ENCODE results near the gene INS. TPM values are rescaled to one million over a fixed set of nuclear protein-coding genes. Genes with fewer than 3 reads are reported as not detected.

Gene INS
- total and polyA plus RNA-seq, 2 donors (not counting 1 experiment from before 2014, with no cell fraction given): not detected

DNA sequence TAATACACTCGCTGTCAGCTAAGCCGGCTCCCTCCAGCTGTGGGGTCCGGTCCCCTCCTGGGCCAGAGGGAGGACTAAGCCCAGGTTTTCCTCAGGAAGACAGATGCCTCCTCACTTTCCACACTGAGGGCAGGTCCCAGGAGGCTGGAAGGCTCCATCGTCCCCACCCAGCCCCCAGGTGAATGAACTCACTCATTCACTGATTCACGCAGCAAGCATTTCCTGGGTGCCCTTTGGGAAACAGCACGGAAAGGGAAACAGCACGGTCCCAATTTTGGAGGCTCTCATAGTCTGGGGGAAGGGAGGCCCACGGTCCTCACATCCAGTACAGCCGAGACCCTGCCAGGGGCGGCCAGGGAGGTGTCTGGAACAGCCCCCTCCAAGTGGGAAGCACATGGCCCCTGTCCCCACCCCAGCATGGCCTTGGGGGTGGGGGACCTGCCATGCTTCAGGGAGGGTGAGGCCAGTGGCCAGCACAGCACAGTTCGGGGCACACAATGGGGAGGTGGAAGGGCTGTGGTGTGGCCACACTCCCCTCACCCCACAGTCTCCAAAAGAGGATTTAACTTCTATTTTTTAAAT lies 19.9 kb upstream of the INS start:
- Histone ChIP-seq H3K4me1 (ENCODE audit: control insufficient read depth in 2 of 2, insufficient read depth in 2 of 2, low read length in 2 of 2) (no peaks in the 10 kb centered on the region), H3K27ac (ENCODE audit: low read length in 2 of 2) (no peak overlapping the region), H3K4me3 (ENCODE audit: control extremely low read depth in 1 of 5, extremely low read depth in 1 of 5, insufficient read depth in 1 of 5, low read depth in 2 of 5, low read length in 4 of 5) (no peak overlapping the region), H3K36me3 (replicated peaks in 1 of 2; ENCODE audit: control extremely low read depth in 1 of 2, control insufficient read depth in 1 of 2, extremely low read depth in 1 of 2, insufficient read depth in 2 of 2, low read length in 1 of 2) (no peaks in the 10 kb centered on the region), H3K9me3 (ENCODE audit: control extremely low read depth in 1 of 3, control insufficient read depth in 2 of 3, insufficient read depth in 1 of 3, low read length in 2 of 3) (peaks cover 0 to 3% (median 0%) of the 10 kb centered on the region in 3 donors), H4K20me1 (ENCODE audit: control insufficient read depth, insufficient read depth, low read length, poor library complexity, severe bottlenecking) (no peaks in the 10 kb centered on the region), H3K9ac (ENCODE audit: low read length) (no peak overlapping the region), H3K27me3 (replicated peaks in 1 of 4; ENCODE audit: control extremely low read depth in 1 of 4, control insufficient read depth in 3 of 4, insufficient read depth in 4 of 4, low read length in 3 of 4) (peaks cover 0 to 5% (median 0%) of the 10 kb centered on the region in 4 experiments), H3K79me2 (ENCODE audit: control insufficient read depth, insufficient read depth, low read length) (no peaks in the 10 kb centered on the region), H2AFZ (ENCODE audit: insufficient read depth, low read depth, low read length, poor library complexity, severe bottlenecking) (no peak overlapping the region), H3K4me2 (replicated peaks; ENCODE audit: low read depth, low read length, poor library complexity, severe bottlenecking) (no peak overlapping the region)
- ChIA-PET CTCF (interaction anchor here (1.0 kb wide), 1 partner anchor 240 kb away, joined by 3 read pairs; no protein-coding TSS in a partner anchor), POLR2A (no interaction called here)
- no peaks in the 10 kb centered on the region for H3K4me1 Mint-ChIP-seq
- 94% methylated on average over 7 of the region's 11 CpGs for WGBS (ENCODE audit: insufficient coverage)
- H3K4me3 Mint-ChIP-seq: no peak overlapping the region
- H3K27me3 Mint-ChIP-seq: peaks cover 7% of the 10 kb centered on the region
- ATAC-seq (ENCODE audit: low read depth) (no peak), DNase-seq (no peak)
- TF ChIP-seq, protein P1, sequence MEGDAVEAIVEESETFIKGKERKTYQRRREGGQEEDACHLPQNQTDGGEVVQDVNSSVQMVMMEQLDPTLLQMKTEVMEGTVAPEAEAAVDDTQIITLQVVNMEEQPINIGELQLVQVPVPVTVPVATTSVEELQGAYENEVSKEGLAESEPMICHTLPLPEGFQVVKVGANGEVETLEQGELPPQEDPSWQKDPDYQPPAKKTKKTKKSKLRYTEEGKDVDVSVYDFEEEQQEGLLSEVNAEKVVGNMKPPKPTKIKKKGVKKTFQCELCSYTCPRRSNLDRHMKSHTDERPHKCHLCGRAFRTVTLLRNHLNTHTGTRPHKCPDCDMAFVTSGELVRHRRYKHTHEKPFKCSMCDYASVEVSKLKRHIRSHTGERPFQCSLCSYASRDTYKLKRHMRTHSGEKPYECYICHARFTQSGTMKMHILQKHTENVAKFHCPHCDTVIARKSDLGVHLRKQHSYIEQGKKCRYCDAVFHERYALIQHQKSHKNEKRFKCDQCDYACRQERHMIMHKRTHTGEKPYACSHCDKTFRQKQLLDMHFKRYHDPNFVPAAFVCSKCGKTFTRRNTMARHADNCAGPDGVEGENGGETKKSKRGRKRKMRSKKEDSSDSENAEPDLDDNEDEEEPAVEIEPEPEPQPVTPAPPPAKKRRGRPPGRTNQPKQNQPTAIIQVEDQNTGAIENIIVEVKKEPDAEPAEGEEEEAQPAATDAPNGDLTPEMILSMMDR (IDR thresholded peaks at IDR 0.05): no peak
- TF ChIP-seq EZH2 (IDR thresholded peaks at IDR 0.05; ENCODE audit: borderline replicate concordance, insufficient read depth, low read depth, low read length, poor library complexity, severe bottlenecking): no peak
- intact Hi-C loops (cut with micrococcal nuclease): no loop called here
- H3K27ac Mint-ChIP-seq: no peak overlapping the region
- no peaks in the 10 kb centered on the region for H3K9me3 Mint-ChIP-seq (ENCODE audit: insufficient read depth)

DNA sequence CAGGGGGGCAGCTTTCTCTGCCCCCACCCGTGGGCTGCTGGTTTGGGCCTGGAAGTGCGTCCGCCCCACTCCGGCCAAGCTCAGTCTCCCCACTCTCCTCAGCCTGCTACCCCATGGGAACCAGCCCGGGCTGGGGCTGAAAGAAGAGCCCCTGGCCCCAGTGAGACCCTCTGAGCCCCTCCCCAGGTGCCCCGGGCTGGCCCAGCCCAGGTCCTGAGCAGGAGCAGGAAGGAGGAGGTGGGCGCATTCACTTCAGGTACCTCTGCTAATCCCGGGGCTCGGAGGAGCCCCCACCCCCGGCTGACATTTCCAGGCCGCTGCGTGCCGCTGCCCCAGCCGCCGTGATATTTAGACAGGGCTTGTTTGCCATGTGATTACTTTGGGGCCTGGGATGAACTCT lies 19.3 kb upstream of the INS start:
- H3K27ac ChIP-seq (ENCODE audit: low read length in 2 of 2): no peak overlapping the region
- WGBS (ENCODE audit: insufficient coverage): 89% methylated on average over 13 of the region's 15 CpGs
- no peak overlapping the region for H3K4me3 ChIP-seq (ENCODE audit: control extremely low read depth in 1 of 5, extremely low read depth in 1 of 5, insufficient read depth in 1 of 5, low read depth in 2 of 5, low read length in 4 of 5)
- no peak overlapping the region for H3K9ac ChIP-seq (ENCODE audit: low read length)
- H3K36me3 ChIP-seq (replicated peaks in 1 of 2; ENCODE audit: control extremely low read depth in 1 of 2, control insufficient read depth in 1 of 2, extremely low read depth in 1 of 2, insufficient read depth in 2 of 2, low read length in 1 of 2): no peaks in the 10 kb centered on the region
- no peaks in the 10 kb centered on the region for H3K4me1 Mint-ChIP-seq
- no peak overlapping the region for H3K4me2 ChIP-seq (replicated peaks; ENCODE audit: low read depth, low read length, poor library complexity, severe bottlenecking)
- no peaks in the 10 kb centered on the region for H4K20me1 ChIP-seq (ENCODE audit: control insufficient read depth, insufficient read depth, low read length, poor library complexity, severe bottlenecking)
- H3K27ac Mint-ChIP-seq: no peak overlapping the region
- H3K9me3 Mint-ChIP-seq (ENCODE audit: insufficient read depth): no peaks in the 10 kb centered on the region
- no peak overlapping the region for H3K4me3 Mint-ChIP-seq
- peaks cover 7% of the 10 kb centered on the region for H3K27me3 Mint-ChIP-seq
- intact Hi-C loops (cut with micrococcal nuclease): no loop called here
- no peak overlapping the region for H2AFZ ChIP-seq (ENCODE audit: insufficient read depth, low read depth, low read length, poor library complexity, severe bottlenecking)
- H3K9me3 ChIP-seq (ENCODE audit: control extremely low read depth in 1 of 3, control insufficient read depth in 2 of 3, insufficient read depth in 1 of 3, low read length in 2 of 3): peaks cover 0 to 3% (median 0%) of the 10 kb centered on the region in 3 donors
- H3K27me3 ChIP-seq (replicated peaks in 1 of 4; ENCODE audit: control extremely low read depth in 1 of 4, control insufficient read depth in 3 of 4, insufficient read depth in 4 of 4, low read length in 3 of 4): no peaks in the 10 kb centered on the region
- CTCF ChIA-PET: interaction anchor here (1.0 kb wide), 1 partner anchor 240 kb away, joined by 3 read pairs; no protein-coding TSS in a partner anchor
- ATAC-seq (ENCODE audit: low read depth) (no peak), DNase-seq (no peak)
- no peaks in the 10 kb centered on the region for H3K4me1 ChIP-seq (ENCODE audit: control insufficient read depth in 2 of 2, insufficient read depth in 2 of 2, low read length in 2 of 2)
- TF ChIP-seq EZH2 (IDR thresholded peaks at IDR 0.05; ENCODE audit: borderline replicate concordance, insufficient read depth, low read depth, low read length, poor library complexity, severe bottlenecking): no peak
- TF ChIP-seq, protein P1 (IDR thresholded peaks at IDR 0.05): no peak
- H3K79me2 ChIP-seq (ENCODE audit: control insufficient read depth, insufficient read depth, low read length): no peaks in the 10 kb centered on the region
- POLR2A ChIA-PET: no interaction called here
